ENCODE measurements around the gene NR4A1.

The NR4A1 gene

GRCh38 chr12:52053536-52054209 lies 2.4 kb downstream of the NR4A1 start:
- Histone ChIP-seq H3K9me2 (replicated peaks; ENCODE audit: low read depth, low read length) (no peaks in the 10 kb centered on the region), H4K20me1 (ENCODE audit: insufficient read depth, low read length, poor library complexity, severe bottlenecking) (no peaks in the 10 kb centered on the region), H3K9ac (ENCODE audit: low read depth, low read length, poor library complexity, severe bottlenecking) (no peak overlapping the region), H3K9me3 (ENCODE audit: insufficient read depth, low read depth, low read length) (no peaks in the 10 kb centered on the region), H3K4me1 (ENCODE audit: insufficient read depth, low read length, poor library complexity, severe bottlenecking) (peaks cover 23% of the 10 kb centered on the region), H3K79me2 (ENCODE audit: insufficient read depth, low read length) (no peaks in the 10 kb centered on the region), H3F3A (ENCODE audit: low read depth) (no peaks in the 10 kb centered on the region), H3K4me2 (ENCODE audit: low read depth, low read length, poor library complexity, severe bottlenecking) (no peak overlapping the region), H3K27me3 (ENCODE audit: insufficient read depth, low read length, poor library complexity, severe bottlenecking) (no peaks in the 10 kb centered on the region), H2AFZ (ENCODE audit: low read length) (no peak overlapping the region), H3K36me3 (ENCODE audit: insufficient read depth, low read length) (no peaks in the 10 kb centered on the region), H3K4me3 (ENCODE audit: low read length, poor library complexity, severe bottlenecking) (no peak overlapping the region)
- no peak for TF ChIP-seq EZH2phosphoT487 (IDR thresholded peaks at IDR 0.05; ENCODE audit: borderline replicate concordance)

DNA sequence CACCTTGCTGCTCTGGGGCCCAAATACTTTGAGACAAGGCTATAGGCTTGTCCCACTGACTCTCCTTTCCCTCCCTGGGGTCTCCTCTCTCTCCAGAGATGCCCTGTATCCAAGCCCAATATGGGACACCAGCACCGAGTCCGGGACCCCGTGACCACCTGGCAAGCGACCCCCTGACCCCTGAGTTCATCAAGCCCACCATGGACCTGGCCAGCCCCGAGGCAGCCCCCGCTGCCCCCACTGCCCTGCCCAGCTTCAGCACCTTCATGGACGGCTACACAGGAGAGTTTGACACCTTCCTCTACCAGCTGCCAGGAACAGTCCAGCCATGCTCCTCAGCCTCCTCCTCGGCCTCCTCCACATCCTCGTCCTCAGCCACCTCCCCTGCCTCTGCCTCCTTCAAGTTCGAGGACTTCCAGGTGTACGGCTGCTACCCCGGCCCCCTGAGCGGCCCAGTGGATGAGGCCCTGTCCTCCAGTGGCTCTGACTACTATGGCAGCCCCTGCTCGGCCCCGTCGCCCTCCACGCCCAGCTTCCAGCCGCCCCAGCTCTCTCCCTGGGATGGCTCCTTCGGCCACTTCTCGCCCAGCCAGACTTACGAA lies 3.1 kb downstream of the NR4A1 start:
- H2AFZ ChIP-seq (ENCODE audit: low read length), result no peak overlapping the region
- H3F3A ChIP-seq (ENCODE audit: low read depth), result no peaks in the 10 kb centered on the region
- H3K27me3 ChIP-seq (ENCODE audit: insufficient read depth, low read length, poor library complexity, severe bottlenecking), result no peaks in the 10 kb centered on the region
- no peaks in the 10 kb centered on the region for H3K9me3 ChIP-seq (ENCODE audit: insufficient read depth, low read depth, low read length)
- no peak overlapping the region for H3K4me2 ChIP-seq (ENCODE audit: low read depth, low read length, poor library complexity, severe bottlenecking)
- TF ChIP-seq EZH2phosphoT487 (IDR thresholded peaks at IDR 0.05; ENCODE audit: borderline replicate concordance) (no peak), CTCF (conservative IDR thresholded peaks at IDR 0.05; ENCODE audit: low read length) (no peak)
- no peaks in the 10 kb centered on the region for H3K36me3 ChIP-seq (ENCODE audit: insufficient read depth, low read length)
- H3K9ac ChIP-seq (ENCODE audit: low read depth, low read length, poor library complexity, severe bottlenecking), result no peak overlapping the region
- H3K79me2 ChIP-seq (ENCODE audit: insufficient read depth, low read length), result no peaks in the 10 kb centered on the region
- no peak overlapping the region for H3K4me3 ChIP-seq (ENCODE audit: low read length, poor library complexity, severe bottlenecking)
- no peaks in the 10 kb centered on the region for H4K20me1 ChIP-seq (ENCODE audit: insufficient read depth, low read length, poor library complexity, severe bottlenecking)
- H3K9me2 ChIP-seq (replicated peaks; ENCODE audit: low read depth, low read length), result no peaks in the 10 kb centered on the region
- peaks cover 23% of the 10 kb centered on the region for H3K4me1 ChIP-seq (ENCODE audit: insufficient read depth, low read length, poor library complexity, severe bottlenecking)

GRCh38 chr12:52054833-52055730 lies 3.8 kb downstream of the NR4A1 start:
- no peaks in the 10 kb centered on the region for H3F3A ChIP-seq (ENCODE audit: low read depth)
- H3K9me3 ChIP-seq (ENCODE audit: insufficient read depth, low read depth, low read length), result no peaks in the 10 kb centered on the region
- no peak overlapping the region for H3K4me3 ChIP-seq (ENCODE audit: low read length, poor library complexity, severe bottlenecking)
- TF ChIP-seq CTCF (conservative IDR thresholded peaks at IDR 0.05; ENCODE audit: low read length), result no peak
- no peak for TF ChIP-seq EZH2phosphoT487 (IDR thresholded peaks at IDR 0.05; ENCODE audit: borderline replicate concordance)
- H4K20me1 ChIP-seq (ENCODE audit: insufficient read depth, low read length, poor library complexity, severe bottlenecking), result no peaks in the 10 kb centered on the region
- H3K9ac ChIP-seq (ENCODE audit: low read depth, low read length, poor library complexity, severe bottlenecking), result no peak overlapping the region
- H2AFZ ChIP-seq (ENCODE audit: low read length), result no peak overlapping the region
- H3K4me2 ChIP-seq (ENCODE audit: low read depth, low read length, poor library complexity, severe bottlenecking), result no peak overlapping the region
- peaks cover 21% of the 10 kb centered on the region for H3K4me1 ChIP-seq (ENCODE audit: insufficient read depth, low read length, poor library complexity, severe bottlenecking)
- no peaks in the 10 kb centered on the region for H3K36me3 ChIP-seq (ENCODE audit: insufficient read depth, low read length)
- H3K27me3 ChIP-seq (ENCODE audit: insufficient read depth, low read length, poor library complexity, severe bottlenecking), result no peaks in the 10 kb centered on the region
- H3K9me2 ChIP-seq (replicated peaks; ENCODE audit: low read depth, low read length), result no peaks in the 10 kb centered on the region
- H3K79me2 ChIP-seq (ENCODE audit: insufficient read depth, low read length), result no peaks in the 10 kb centered on the region
